GM12891 (cell line): Measurements from ENCODE around the gene HAGH.

Experiments used
- PAX5 ChIP-seq: IDR thresholded peaks from 2 replicates; pipeline ENCODE4 v1.6.1; 2011; ENCODE audit warnings: low read length, moderate library complexity, mild to moderate bottlenecking; ENCODE audit not compliant: insufficient read depth, severe bottlenecking
- POLR2A ChIP-seq: IDR thresholded peaks from 2 replicates; pipeline ENCODE4 v1.6.1; 2011; ENCODE audit warnings: low read depth, low read length, control low read depth
- POLR2AphosphoS5 ChIP-seq: IDR thresholded peaks from 2 replicates; pipeline ENCODE4 v1.6.1; 2011; ENCODE audit warnings: low read depth, low read length, control low read depth
- POU2F2 ChIP-seq: IDR thresholded peaks from 2 replicates; pipeline ENCODE4 v1.6.1; 2011; ENCODE audit warnings: low read depth, mild to moderate bottlenecking, control low read depth, low read length, moderate library complexity
- TAF1 ChIP-seq: IDR thresholded peaks from 2 replicates; pipeline ENCODE4 v1.6.1; 2011; ENCODE audit warnings: low read depth, low read length, control low read depth

- no peak for TF ChIP-seq POLR2A
- TF ChIP-seq TAF1, result no peak
- no peak for TF ChIP-seq POLR2AphosphoS5
- no peak for TF ChIP-seq POU2F2
- TF ChIP-seq PAX5, result no peak
Observed at GRCh38 chr16:1757714-1758461, 68.7 kb downstream of the HAGH start.
